NCI-H510A (cell line): ENCODE measurements around the gene ICOSLG.
"Not testable (repeated sequence)": the region's sequence is repeated elsewhere in the genome, so short reads cannot be mapped to it uniquely, and the experiment has no call there.

ENCODE experiments used
- DNase-seq: peaks from one replicate; lab custom pipeline; 2025; lab: John Stamatoyannopoulos, UW

Gene ICOSLG

GRCh38 chr21:44181506-44181905, 59.2 kb downstream of the ICOSLG start:
- DNase-seq: not testable (repeated sequence)

- not testable (repeated sequence) for DNase-seq
Observed at GRCh38 chr21:44176127-44176526, 64.6 kb downstream of the ICOSLG start.

GRCh38 chr21:44175189-44175588, 65.6 kb downstream of the ICOSLG start:
- not testable (repeated sequence) for DNase-seq
